GM23248 (cell line): ENCODE measurements around the gene RPH3AL.

Experiments
- EZH2 ChIP-seq: fragments of 200-600 bp; sonication (generic); IDR thresholded peaks from 2 replicates; pipeline ENCODE4 v1.6.1; 2018; ENCODE audit warnings: antibody characterized with exemption, mild to moderate bottlenecking; ENCODE audit not compliant: insufficient read depth, poor library complexity, severe bottlenecking
- EZH2phosphoT487 ChIP-seq: fragments of 200-600 bp; sonication (generic); IDR thresholded peaks from 2 replicates; pipeline ENCODE4 v1.6.1; 2018; ENCODE audit warnings: antibody characterized with exemption, moderate library complexity, mild to moderate bottlenecking, low read depth; ENCODE audit not compliant: insufficient read depth

- TF ChIP-seq EZH2phosphoT487 (no peak), EZH2 (no peak)
These were observed 113.7 kb downstream of the RPH3AL start for GRCh38 chr17:238964-239259.
